GM19397 (cell line): ENCODE results near the gene HOXB6.

Experiments used
- ATAC-seq: cut with Tn5 transposase; IDR thresholded peaks from one replicate; pipeline ENCODE4 v1.9.1; 2021; ENCODE audit warnings: mild to moderate bottlenecking, moderate library complexity; ENCODE audit not compliant: unreplicated experiment

Gene HOXB6

GRCh38 chr17:48636177-48637018 lies 31.6 kb upstream of the HOXB6 start:
- no peak for ATAC-seq

GRCh38 chr17:48634493-48635208 lies 29.9 kb upstream of the HOXB6 start:
- ATAC-seq, result no peak

- no peak for ATAC-seq
Observed at GRCh38 chr17:48633266-48633677, 28.5 kb upstream of the HOXB6 start.

GRCh38 chr17:48632579-48633265 lies 27.9 kb upstream of the HOXB6 start:
- ATAC-seq, result no peak

GRCh38 chr17:48631693-48632578 lies 27.1 kb upstream of the HOXB6 start:
- ATAC-seq, result no peak

- no peak for ATAC-seq
Observed at GRCh38 chr17:48630925-48631692, 26.3 kb upstream of the HOXB6 start.

- no peak for ATAC-seq
Observed at GRCh38 chr17:48630009-48630924, 25.5 kb upstream of the HOXB6 start.

GRCh38 chr17:48629411-48629759 lies 24.6 kb upstream of the HOXB6 start:
- no peak for ATAC-seq

GRCh38 chr17:48628649-48629410 lies 24.0 kb upstream of the HOXB6 start:
- no peak for ATAC-seq

GRCh38 chr17:48627623-48628521 lies 23.1 kb upstream of the HOXB6 start:
- ATAC-seq, result no peak

- no peak for ATAC-seq
Observed at GRCh38 chr17:48627118-48627597, 22.4 kb upstream of the HOXB6 start.

- no peak for ATAC-seq
Observed at GRCh38 chr17:48626245-48627117, 21.7 kb upstream of the HOXB6 start, which contains the start of gene HOXB9. HOXB9 (minus strand) TSS chr17:48626358; CDS start chr17:48626269, 89 bp downstream.

GRCh38 chr17:48625495-48626244 lies 20.9 kb upstream of the HOXB6 start:
- no peak for ATAC-seq

- no peak for ATAC-seq
Observed at GRCh38 chr17:48624544-48625494, 20.0 kb upstream of the HOXB6 start.
